Occipital lobe (tissue), 2 donors: Measurements from ENCODE around the gene LRRK2. TPM values are rescaled to one million over a fixed set of nuclear protein-coding genes. Genes with fewer than 3 reads are reported as not detected.

Experiments
- DNase-seq: peaks from one replicate; lab custom pipeline; 2025; lab: John Stamatoyannopoulos, UW
- total RNA-seq: library from RNA; depleted of rRNA; stranded (reverse); fragments of >200 nt; gene quantifications from one replicate; pipeline ENCODE4 v1.2.3, GENCODE V29; 2014

Gene LRRK2
- total RNA-seq, 1 donor from 2014 or later: 12.2 TPM

GRCh38 chr12:40399656-40400055 is 174.9 kb downstream of the LRRK2 start:
- DNase-seq: no peak

GRCh38 chr12:40405419-40405818 is 180.6 kb downstream of the LRRK2 start:
- DNase-seq: no peak

Other genes with a start within 250 kb of the LRRK2 start
- 113 TPM for gene SLC2A13, start 118.9 kb upstream of the LRRK2 start, total RNA-seq